GM18517 (cell line): ENCODE data around the gene TLE4.
"Not testable (repeated sequence)": the region's sequence is repeated elsewhere in the genome, so short reads cannot be mapped to it uniquely, and the experiment has no call there.

ENCODE experiments used
- ATAC-seq: cut with Tn5 transposase; IDR thresholded peaks from one replicate; pipeline ENCODE4 v1.9.1; 2021; ENCODE audit warnings: mild to moderate bottlenecking, moderate library complexity; ENCODE audit not compliant: unreplicated experiment

Gene TLE4

DNA sequence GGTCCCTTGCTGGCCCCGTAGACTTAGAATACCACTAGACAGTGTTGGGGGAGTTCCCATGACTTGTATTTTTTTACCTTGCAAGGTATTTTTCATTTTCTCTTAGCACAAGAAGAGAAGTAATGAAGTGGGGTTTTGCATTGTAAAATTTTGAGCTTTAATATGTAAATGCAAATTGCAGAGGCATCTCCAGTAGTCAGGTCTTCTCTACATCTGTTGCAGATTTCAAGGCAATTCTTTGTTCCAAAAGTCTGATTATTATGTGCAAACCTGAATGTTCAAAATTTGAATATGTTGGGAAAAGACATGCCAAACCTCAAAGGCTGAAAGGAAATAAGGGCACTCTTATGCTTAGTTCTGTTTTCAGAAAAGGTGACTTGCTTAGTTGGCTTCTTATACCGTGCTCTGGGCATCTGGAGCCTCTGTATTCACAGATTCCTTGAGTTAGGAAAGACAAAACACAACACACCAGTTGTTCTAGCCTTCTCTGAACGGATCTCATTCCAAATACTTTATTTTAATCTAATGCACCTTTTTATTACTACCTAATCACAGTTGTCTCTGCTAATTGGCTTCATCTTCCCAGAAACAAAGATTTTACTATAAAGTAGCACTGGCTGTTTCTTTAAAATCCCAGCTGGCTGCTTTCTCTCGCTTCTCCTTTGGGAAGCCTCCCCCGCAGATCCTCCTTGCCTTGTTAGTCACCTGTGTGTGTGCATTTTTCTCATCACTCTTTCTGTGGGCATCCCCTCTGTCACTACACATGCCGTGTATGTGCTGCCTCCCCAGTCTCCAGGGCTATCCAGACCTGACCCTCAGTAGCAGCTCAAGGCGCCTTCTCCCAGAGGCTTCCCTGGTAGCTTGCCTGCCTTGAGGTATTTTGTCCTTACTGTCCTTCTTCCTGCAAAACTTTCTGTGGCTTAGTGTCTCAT is 138.2 kb downstream of the TLE4 start:
- ATAC-seq = no peak

DNA sequence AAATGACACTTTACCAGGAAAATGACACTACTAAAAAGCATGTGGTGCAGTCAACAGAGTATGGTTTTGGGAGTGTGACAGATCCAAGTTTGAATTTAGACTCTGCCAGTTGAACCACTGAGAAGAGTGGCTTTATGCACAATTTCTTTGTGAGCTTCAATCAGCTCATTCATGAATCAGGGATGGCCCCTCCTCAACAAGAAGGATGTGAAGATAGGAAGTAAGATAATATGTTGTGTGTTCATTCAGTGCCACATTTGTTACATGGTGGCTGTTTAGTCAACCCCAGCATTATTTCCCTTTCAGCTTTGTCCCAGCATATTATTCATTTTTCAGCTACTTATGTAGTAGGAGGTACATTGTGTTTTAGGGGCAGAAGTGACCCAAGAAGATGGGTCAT is 140.1 kb downstream of the TLE4 start:
- ATAC-seq = no peak

GRCh38 chr9:79719021-79719420 is 147.3 kb downstream of the TLE4 start:
- no peak for ATAC-seq

GRCh38 chr9:79719989-79720388 is 148.2 kb downstream of the TLE4 start:
- ATAC-seq = no peak

DNA sequence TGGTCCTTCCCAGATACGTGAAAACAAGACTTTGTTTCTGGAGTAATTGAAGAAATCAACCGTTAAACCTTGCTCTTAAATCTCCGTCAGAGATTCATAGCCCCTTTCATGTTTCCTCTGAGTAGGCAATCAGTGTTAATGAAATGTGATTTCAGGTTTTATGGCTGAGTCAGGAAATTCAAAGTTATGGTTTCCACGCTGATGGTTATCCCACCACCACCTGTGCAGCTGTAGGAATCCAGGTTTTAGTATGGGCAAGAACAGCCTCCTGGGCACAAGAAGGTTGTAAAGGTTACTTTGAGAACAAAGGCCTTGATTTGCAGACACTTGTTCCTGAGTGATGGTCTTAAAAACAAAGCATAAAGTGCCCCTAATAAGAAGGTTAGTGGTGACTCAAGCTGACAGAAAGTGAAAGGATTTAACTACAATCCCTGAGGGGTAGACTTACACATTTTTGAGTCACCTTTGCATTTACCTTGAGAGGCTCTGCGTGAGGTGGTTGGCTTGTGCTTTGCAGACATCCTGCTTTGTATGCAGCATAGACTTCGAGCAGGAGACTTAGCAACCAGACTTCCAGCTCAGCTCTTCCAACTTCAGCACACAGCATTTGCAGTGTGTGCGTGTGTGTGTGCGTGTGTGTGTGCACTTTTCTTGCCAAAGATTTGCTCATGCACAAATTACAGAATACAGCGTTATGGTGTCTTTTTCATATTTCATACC is 159.6 kb downstream of the TLE4 start:
- peak; percentile 88 for ATAC-seq

DNA sequence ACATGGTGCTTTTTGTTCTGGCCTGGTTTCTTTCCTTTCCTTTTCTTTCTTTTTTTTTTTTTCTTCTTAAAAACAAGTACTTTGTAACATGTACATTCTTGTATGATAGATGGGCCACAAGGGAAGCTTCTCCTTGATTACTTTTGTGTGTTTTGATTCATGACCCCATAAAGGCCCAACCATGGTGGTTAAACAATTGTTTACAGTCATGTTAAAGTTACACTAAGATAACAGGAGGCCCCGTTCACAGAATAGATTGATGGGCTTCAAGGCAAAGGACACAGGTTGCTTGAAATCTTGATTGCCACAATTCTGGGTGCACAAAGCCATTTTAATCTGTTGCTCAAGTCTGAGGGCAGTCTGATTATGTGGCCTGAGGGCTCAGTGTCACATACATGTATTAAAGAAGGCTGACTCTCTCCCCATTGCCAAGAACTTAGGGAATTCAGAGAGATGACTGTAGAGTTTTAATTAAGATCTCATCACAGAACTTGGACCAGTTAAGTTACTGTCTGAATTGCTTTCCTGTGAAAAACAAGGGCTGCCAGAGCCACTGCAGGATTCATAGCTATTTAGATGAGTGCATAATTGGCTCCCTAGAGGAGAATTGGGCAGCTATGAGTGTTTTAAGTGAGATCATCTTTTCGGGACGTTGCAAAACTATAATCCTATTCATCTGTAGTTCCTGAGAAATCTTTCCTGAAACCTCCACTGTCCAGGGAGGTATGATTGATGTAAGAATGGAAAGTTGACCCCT is 163.4 kb downstream of the TLE4 start:
- ATAC-seq = no peak

DNA sequence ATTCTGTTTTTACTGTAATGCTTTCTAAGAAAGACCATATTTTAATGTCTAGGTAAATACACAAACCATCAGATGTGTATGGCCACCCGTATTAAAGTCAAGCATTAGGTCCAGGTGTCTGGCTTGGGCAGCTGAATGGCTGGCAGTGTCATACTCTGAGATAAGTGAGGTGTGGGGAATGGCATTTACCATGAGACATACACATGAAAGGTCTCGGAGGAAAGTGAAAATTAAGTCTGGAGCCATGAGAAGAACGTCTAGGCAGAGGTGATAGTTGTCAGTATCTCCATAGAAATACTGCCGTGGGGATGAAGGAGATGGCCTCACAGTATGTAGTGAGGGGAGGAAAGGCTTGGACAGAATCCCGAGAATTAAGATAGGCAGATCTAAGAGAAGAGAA is 164.3 kb downstream of the TLE4 start:
- no peak for ATAC-seq

GRCh38 chr9:79741381-79741780 is 169.6 kb downstream of the TLE4 start:
- no peak for ATAC-seq

GRCh38 chr9:79742110-79742721 is 170.5 kb downstream of the TLE4 start:
- ATAC-seq = no peak

- no peak for ATAC-seq
These were observed 172.8 kb downstream of the TLE4 start for GRCh38 chr9:79744521-79744920.

DNA sequence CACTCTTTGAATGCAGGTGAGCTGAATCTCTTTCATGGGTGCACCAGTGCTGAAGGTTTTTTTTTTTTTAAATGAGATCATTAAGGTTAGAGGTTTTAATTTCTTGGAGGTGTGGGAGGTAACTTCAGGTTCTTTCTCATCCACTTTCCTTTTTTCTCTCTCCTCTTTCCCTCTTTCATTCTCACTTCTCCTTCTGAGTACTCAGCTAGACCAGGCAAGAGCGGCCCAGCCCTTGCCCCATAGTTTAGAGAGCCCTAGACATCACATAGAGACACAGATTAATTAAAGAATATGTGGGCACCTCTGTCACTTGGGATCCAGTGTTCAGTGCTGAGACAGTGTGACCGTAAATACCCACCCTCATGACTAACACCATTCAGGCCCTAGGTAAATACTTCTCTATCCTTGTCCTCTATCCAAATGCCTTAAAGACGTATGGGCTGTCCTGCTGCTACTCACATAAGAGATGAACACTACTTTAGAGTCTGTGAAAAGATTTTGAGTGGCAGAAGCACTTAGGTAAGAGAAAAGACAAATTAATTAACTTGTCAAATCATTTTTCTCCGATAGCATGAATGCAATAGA is 174.1 kb downstream of the TLE4 start:
- no peak for ATAC-seq

GRCh38 chr9:79751895-79752466 is 180.2 kb downstream of the TLE4 start:
- not testable (repeated sequence) for ATAC-seq

GRCh38 chr9:79756414-79756813 is 184.6 kb downstream of the TLE4 start:
- no peak for ATAC-seq

GRCh38 chr9:79757074-79757473 is 185.3 kb downstream of the TLE4 start:
- ATAC-seq = no peak

- ATAC-seq = no peak
These were observed 186.3 kb downstream of the TLE4 start for GRCh38 chr9:79757881-79758669.

- no peak for ATAC-seq
These were observed 187.7 kb downstream of the TLE4 start for GRCh38 chr9:79759460-79759859.

- ATAC-seq = no peak
These were observed 190.3 kb downstream of the TLE4 start for GRCh38 chr9:79762070-79762469.

DNA sequence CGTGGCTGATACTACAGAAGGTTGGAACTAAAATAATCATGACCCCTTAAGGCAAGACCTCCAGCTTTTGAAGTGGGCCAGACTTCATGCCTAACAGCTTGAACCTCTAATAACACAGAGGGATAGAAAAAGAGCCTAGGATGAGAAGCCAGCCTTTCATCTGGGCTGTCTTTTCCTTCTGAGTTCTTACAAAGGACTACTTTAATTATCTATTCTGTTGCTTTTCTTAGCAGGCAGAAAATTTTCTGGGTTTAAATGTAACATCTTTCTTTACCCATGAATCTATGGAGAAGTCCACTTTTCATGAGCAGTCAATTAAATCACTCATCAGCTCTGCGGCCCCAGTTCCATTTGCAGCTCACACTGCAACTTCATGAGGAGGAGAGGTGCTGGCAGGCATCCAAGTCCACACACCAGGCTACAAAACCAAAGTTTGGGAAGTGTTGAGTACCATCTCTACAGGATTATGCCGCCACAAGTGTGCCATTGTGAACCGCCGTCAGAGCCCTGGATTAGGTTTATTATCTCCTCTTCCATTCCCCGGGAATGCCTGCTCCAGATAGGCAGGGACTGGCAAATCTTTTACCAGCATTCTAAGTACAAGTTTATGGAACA is 192.0 kb downstream of the TLE4 start:
- no peak for ATAC-seq

DNA sequence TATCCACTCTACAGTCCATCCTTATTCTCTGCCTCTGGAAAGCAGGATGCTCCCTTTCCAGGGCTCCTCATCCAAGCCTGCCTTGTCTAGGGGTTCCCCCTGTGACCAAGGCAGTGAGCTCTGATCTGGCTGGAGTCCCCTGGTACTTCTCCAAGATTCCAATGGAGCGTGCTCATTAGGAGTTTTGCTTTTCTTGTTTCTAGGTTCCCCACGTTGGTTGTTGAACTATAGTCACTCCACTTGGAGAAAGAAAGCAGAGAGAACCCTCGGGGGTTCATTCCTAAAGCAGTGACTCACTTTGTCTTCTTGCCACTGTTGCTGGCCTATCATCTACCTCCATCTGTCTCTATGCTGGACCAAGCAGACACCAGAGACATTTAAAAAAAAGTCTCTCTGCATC is 192.6 kb downstream of the TLE4 start:
- no peak for ATAC-seq
